Activated CD4-positive, CD25-positive, alpha-beta regulatory T cell treated with anti-CD3 and anti-CD28 coated beads, Interleukin-2, amount 50 U/mL, for 16 hours (primary cell): ENCODE measurements around the gene RBBP7.

Experiments used
- DNase-seq: peaks from one replicate; pipeline ENCODE4 v3.0.0-alpha.2; 2020; ENCODE audit warnings: low read depth, low spot score

The RBBP7 gene

DNA sequence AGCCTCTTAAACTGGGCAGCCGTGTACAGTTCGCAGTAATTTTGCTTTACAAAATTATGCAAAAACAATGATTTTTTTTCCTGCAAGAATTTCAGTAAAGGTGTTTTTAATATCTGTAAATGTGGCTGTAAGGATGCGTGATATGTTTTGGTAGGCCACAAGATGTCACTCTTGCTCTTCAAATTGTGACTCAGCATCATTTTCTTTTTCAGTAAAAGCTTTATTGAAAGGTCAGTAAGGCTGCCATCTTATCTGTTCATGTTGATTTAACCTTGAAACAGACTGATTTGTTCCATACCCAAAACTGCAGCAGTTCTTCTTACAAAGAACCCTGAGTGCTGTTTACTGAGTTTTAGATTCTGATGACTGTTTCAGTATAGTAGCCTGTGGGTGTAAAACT, 44.0 kb downstream of the RBBP7 start:
- no peak for DNase-seq

- DNase-seq = no peak
These were observed 44.7 kb downstream of the RBBP7 start for GRCh38 chrX:16825264-16826035.

DNA sequence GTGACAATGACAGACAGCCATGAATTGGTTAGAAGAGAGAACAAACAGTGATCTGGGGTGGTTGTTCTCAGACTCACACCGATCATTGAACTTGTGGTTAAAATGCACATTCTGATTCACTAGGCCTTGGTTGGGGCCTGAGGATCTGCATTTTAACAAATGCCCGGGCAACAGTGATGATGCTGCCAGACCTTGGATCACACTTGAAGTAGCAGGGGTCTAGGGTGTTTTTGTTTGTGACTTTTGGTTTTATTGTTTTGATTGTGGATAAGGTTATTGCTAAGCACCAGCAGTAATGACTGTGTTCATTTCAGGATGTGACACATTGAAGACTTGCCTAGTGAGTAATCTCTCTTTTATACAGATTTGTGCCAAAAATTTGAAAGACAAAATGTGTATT, 47.4 kb downstream of the RBBP7 start:
- DNase-seq = no peak

GRCh38 chrX:16819634-16820033, 50.5 kb downstream of the RBBP7 start:
- no peak for DNase-seq

DNA sequence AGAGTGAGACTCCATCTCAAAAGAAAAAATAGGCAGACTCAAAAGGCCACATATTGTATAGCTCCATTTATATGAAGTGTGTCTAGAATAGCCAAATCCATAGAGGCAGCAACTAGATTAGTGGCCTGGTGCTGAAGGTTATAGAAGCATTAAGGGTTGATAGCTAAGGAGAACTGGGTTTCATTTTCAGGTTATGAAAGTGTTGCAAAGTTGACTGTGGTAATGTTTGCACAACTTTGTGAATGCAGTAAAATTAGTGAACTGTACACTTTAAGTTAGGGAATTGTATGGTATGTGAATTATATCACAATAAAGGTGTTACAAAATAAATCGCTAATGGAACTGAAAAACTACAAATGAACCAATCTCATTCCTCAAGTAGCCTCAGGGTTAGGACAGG, 55.6 kb downstream of the RBBP7 start:
- no peak for DNase-seq

DNA sequence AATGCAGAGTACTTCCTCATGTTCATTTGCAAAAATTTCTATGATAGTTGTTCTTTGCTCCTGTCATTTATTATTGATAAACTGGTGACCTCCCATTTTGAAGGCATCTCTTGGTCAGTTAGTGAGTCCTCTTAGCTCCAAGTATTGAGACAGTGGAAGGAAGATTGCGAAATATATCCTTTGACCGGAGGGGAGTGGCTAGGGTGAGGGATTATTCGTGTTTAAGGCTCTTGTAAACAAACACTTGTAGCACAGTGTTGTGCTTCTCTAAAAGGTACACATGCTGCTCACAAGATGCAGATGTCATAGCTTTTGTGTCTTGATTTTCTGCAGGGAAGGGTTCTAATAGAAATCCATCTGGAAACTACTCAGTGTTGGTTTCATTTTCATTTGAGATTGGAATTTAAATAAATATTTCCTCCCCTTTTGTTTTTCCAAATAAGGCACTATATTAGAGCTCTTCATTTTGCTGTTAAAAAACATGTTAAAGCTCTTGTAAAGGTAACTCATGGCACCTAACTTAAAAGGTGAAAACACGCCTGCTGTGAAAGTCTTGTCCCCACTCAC, 62.1 kb downstream of the RBBP7 start:
- DNase-seq = no peak

- DNase-seq = no peak
These were observed 62.6 kb downstream of the RBBP7 start for GRCh38 chrX:16807548-16807947.

GRCh38 chrX:16804923-16805464, 65.2 kb downstream of the RBBP7 start:
- DNase-seq = no peak

DNA sequence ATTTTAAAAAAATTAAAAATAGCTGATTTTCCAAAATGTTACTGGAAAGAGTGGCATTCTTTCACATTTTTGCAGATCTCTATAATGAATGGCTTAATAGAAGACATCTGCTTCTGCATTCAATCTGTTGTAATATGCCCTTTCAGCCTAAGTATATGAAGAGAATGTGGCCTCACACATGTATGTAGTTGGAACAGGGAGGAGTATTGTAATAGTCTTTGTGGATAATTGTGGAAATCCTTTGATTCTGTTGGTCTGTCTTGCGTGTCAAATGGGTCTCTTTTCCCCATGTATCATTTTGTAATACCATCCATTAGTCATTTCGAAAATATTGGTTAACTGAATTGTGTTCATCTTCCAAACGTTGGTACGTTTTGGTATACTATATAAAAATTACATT, 72.3 kb downstream of the RBBP7 start:
- DNase-seq = no peak

GRCh38 chrX:16797358-16797757, 72.8 kb downstream of the RBBP7 start:
- no peak for DNase-seq

DNA sequence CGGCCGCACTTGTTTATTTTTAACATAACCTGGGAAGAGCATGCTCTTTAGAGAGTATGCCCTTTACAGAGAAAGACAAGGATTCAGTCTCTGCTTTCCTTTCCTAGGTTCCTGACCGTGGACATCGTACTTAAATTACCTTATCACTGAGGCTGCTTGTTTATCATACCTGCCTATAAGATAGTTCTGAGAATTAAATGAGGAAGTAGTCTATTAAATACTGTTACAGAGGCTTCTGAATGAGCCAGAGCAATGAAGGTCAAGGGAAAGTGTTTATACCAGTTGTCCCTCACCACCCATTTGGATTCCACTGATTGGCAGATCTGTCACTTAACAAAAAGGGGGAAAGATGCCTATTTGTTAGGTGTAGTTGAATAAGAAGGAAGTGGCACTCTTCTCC, 73.9 kb downstream of the RBBP7 start:
- no peak for DNase-seq
